Keratinocyte (primary cell): ENCODE results near the gene ADCK1.

Source experiments
- EZH2 ChIP-seq: IDR thresholded peaks from one replicate; pipeline ENCODE4 v1.6.1; 2012; ENCODE audit warnings: inconsistent platforms, mild to moderate bottlenecking, low read length, moderate library complexity
- TF ChIP-seq, protein P1 (sequence below), 3 experiments: IDR thresholded peaks in 1 of 3; conservative IDR thresholded peaks in 1 of 3; optimal IDR thresholded peaks in 1 of 3; 2 replicates in 2 of 3; 3 replicates in 1 of 3; pipeline versions ENCODE3 to v1.5.1; 2011; ENCODE audit warnings: low read length in 3 of 3, mild to moderate bottlenecking in 3 of 3, moderate library complexity in 2 of 3, control low read depth in 1 of 3, inconsistent platforms in 1 of 3; ENCODE audit not compliant: insufficient read depth in 2 of 3; ENCODE audit errors: extremely low read depth in 1 of 3

DNA sequence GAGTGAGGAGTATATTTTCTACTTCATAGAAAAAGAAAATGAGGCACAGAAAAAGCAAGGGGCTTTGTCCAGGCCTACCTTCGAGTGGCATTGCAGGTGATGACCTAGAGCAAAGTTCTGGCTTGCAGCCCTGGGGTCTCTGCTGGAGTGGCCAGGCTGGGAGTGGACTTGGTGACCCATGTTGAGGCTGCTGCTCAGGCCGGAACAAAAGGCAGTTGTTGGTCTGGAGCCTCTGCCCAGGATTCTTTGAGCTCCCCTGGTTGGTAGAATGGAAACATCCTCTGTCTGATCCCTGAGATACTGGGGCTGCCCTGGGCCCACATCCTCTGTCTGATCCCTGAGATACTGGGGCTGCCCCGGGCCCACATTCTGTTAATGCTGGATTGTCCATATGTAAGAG lies 86.1 kb downstream of the ADCK1 start:
- no peak for TF ChIP-seq EZH2
- TF ChIP-seq, protein P1, sequence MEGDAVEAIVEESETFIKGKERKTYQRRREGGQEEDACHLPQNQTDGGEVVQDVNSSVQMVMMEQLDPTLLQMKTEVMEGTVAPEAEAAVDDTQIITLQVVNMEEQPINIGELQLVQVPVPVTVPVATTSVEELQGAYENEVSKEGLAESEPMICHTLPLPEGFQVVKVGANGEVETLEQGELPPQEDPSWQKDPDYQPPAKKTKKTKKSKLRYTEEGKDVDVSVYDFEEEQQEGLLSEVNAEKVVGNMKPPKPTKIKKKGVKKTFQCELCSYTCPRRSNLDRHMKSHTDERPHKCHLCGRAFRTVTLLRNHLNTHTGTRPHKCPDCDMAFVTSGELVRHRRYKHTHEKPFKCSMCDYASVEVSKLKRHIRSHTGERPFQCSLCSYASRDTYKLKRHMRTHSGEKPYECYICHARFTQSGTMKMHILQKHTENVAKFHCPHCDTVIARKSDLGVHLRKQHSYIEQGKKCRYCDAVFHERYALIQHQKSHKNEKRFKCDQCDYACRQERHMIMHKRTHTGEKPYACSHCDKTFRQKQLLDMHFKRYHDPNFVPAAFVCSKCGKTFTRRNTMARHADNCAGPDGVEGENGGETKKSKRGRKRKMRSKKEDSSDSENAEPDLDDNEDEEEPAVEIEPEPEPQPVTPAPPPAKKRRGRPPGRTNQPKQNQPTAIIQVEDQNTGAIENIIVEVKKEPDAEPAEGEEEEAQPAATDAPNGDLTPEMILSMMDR (optimal IDR thresholded peaks at IDR 0.05 in 1 of 3, IDR thresholded peaks at IDR 0.05 in 1 of 3, conservative IDR thresholded peaks at IDR 0.05 in 1 of 3; ENCODE audit: extremely low read depth in 1 of 3, insufficient read depth in 2 of 3, low read length in 3 of 3) = no peak
